Measurements from ENCODE around the gene FGF11.

Gene FGF11

DNA sequence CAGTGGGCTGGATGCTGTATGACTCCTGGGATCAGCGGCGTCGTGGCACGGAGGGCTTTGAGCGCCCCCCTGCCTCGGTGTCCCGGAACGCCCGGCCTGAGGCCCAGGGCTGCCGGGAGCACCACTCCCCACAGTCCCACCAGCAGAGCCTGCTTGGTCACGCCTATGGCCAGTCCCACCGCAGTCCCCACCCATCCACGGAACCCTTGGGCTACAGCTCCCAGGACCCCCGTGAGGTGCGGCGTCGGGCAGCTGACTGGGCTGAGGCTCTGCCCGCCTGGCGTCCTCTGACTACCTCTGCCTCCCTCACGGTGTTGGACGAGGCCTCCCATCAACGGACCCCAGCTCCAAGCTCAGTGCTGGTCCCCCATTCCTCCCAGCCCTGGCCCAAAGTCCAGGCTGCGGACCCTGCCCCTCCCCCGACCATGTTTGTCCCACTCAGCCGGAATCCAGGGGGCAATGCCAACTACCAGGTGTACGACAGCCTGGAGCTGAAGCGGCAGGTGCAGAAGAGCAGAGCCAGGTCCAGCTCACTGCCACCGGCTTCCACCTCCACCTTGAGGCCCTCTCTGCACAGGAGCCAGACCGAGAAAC lies 12.3 kb upstream of the FGF11 start:
- Histone ChIP-seq H3K4me3 (ENCODE audit: low read length) (no peak overlapping the region), H3K9ac (ENCODE audit: low read length) (no peak overlapping the region), H3K27me3 (ENCODE audit: control insufficient read depth, insufficient read depth, low read length) (no peaks in the 10 kb centered on the region), H3K36me3 (ENCODE audit: control insufficient read depth, insufficient read depth, low read length) (no peaks in the 10 kb centered on the region), H3K27ac (ENCODE audit: low read depth, low read length) (no peak overlapping the region), H3K4me1 (ENCODE audit: control insufficient read depth, insufficient read depth, low read length) (no peaks in the 10 kb centered on the region)

- Histone ChIP-seq H3K9ac (ENCODE audit: low read length) (no peak overlapping the region), H3K27ac (ENCODE audit: low read depth, low read length) (no peak overlapping the region), H3K4me3 (ENCODE audit: low read length) (no peak overlapping the region), H3K4me1 (ENCODE audit: control insufficient read depth, insufficient read depth, low read length) (no peaks in the 10 kb centered on the region), H3K36me3 (ENCODE audit: control insufficient read depth, insufficient read depth, low read length) (no peaks in the 10 kb centered on the region), H3K27me3 (ENCODE audit: control insufficient read depth, insufficient read depth, low read length) (no peaks in the 10 kb centered on the region)
Measured at GRCh38 chr17:7427549-7427948, 11.8 kb upstream of the FGF11 start.

DNA sequence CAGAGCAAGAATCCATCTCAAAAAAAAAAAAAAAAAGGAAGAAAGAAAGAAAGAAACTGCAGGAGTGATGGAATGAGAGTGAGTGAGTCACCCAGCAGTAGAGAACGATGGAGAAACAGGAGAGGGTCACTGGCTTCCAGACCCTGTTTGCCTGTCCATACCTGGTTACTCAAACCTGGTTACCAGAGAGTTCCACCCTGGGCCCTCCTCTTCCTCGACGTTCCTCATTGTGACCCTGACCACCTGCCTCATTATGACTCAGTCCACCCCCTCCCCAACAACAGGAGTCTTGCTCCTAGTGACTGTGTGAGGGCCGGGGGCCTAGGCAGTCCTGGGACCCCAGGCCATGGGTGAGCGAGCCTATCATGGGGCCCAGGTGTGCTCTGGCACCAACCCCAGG lies 10.8 kb upstream of the FGF11 start, which contains the start of gene SPEM3:
TSS of gene SPEM3 (plus strand) at position 301 of the 400 bp plus-strand sequence. CDS start at position 347, 46 bp downstream.
- H3K4me1 ChIP-seq (ENCODE audit: control insufficient read depth, insufficient read depth, low read length) = no peaks in the 10 kb centered on the region
- H3K9ac ChIP-seq (ENCODE audit: low read length) = no peak within 1 kb of the TSS
- H3K27me3 ChIP-seq (ENCODE audit: control insufficient read depth, insufficient read depth, low read length) = no peaks in the 10 kb centered on the region
- no peaks in the 10 kb centered on the region for H3K36me3 ChIP-seq (ENCODE audit: control insufficient read depth, insufficient read depth, low read length)
- H3K27ac ChIP-seq (ENCODE audit: low read depth, low read length) = no peak within 1 kb of the TSS
- no peak within 1 kb of the TSS for H3K4me3 ChIP-seq (ENCODE audit: low read length)

DNA sequence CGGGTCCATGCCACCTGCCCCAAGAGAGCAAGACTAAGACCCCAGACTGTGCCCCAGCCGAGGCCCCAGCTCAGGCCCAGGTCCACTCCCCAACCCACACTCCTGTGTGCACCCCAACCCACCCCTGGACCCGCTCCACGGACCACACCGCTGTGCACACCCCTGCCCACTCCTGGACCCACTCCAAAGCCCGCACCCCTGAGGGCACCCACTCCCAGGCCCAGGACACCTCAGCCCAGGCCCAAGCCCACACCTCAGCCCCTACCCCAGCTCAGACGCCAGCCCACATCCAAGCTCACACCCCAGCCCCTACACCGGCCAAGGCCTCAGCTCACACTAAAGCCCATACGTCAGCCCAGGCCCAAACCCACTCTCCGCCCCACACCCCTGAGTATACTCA lies 9.6 kb upstream of the FGF11 start:
- H3K4me3 ChIP-seq (ENCODE audit: low read length) = no peak overlapping the region
- H3K36me3 ChIP-seq (ENCODE audit: control insufficient read depth, insufficient read depth, low read length) = no peaks in the 10 kb centered on the region
- H3K9ac ChIP-seq (ENCODE audit: low read length) = no peak overlapping the region
- no peak overlapping the region for H3K27ac ChIP-seq (ENCODE audit: low read depth, low read length)
- no peaks in the 10 kb centered on the region for H3K4me1 ChIP-seq (ENCODE audit: control insufficient read depth, insufficient read depth, low read length)
- no peaks in the 10 kb centered on the region for H3K27me3 ChIP-seq (ENCODE audit: control insufficient read depth, insufficient read depth, low read length)

DNA sequence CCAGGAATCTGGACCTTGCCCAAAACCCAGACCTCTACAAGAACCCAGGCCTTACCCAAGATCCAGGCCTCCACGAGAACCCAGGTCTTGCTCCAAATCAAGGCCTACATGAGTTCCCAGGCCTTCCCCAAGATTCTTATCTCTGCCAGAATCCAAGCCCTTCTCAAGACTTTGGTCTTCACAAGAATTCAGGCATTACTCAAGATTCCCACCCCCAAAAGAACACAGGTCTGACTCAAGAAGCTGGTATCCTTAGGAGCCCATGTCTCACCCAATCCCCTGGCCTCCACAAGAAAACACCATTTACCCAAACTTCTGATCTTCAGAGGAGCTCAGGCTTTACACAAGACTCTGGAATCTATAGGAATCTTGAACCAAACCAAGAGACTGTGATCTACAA lies 8.1 kb upstream of the FGF11 start:
- no peaks in the 10 kb centered on the region for H3K36me3 ChIP-seq (ENCODE audit: control insufficient read depth, insufficient read depth, low read length)
- no peak overlapping the region for H3K4me3 ChIP-seq (ENCODE audit: low read length)
- H3K27me3 ChIP-seq (ENCODE audit: control insufficient read depth, insufficient read depth, low read length) = no peaks in the 10 kb centered on the region
- H3K4me1 ChIP-seq (ENCODE audit: control insufficient read depth, insufficient read depth, low read length) = peaks cover 5% of the 10 kb centered on the region
- no peak overlapping the region for H3K9ac ChIP-seq (ENCODE audit: low read length)
- no peak overlapping the region for H3K27ac ChIP-seq (ENCODE audit: low read depth, low read length)

- Histone ChIP-seq H3K4me1 (ENCODE audit: control insufficient read depth, insufficient read depth, low read length) (peaks cover 9% of the 10 kb centered on the region), H3K27ac (ENCODE audit: low read depth, low read length) (no peak overlapping the region), H3K27me3 (ENCODE audit: control insufficient read depth, insufficient read depth, low read length) (no peaks in the 10 kb centered on the region), H3K36me3 (ENCODE audit: control insufficient read depth, insufficient read depth, low read length) (no peaks in the 10 kb centered on the region), H3K9ac (ENCODE audit: low read length) (no peak overlapping the region), H3K4me3 (ENCODE audit: low read length) (no peak overlapping the region)
Measured at GRCh38 chr17:7432296-7432695, 7.0 kb upstream of the FGF11 start.

GRCh38 chr17:7435676-7436555 lies 3.4 kb upstream of the FGF11 start:
- H3K9ac ChIP-seq (ENCODE audit: low read length) = peak overlapping the region; percentile 57
- peaks cover 15% of the 10 kb centered on the region for H3K4me1 ChIP-seq (ENCODE audit: control insufficient read depth, insufficient read depth, low read length)
- peaks cover 24% of the 10 kb centered on the region for H3K27me3 ChIP-seq (ENCODE audit: control insufficient read depth, insufficient read depth, low read length)
- H3K36me3 ChIP-seq (ENCODE audit: control insufficient read depth, insufficient read depth, low read length) = no peaks in the 10 kb centered on the region
- H3K4me3 ChIP-seq (ENCODE audit: low read length) = peak overlapping the region; percentile 67
- no peak overlapping the region for H3K27ac ChIP-seq (ENCODE audit: low read depth, low read length)

GRCh38 chr17:7436556-7437368 lies 2.5 kb upstream of the FGF11 start:
- Histone ChIP-seq H3K36me3 (ENCODE audit: control insufficient read depth, insufficient read depth, low read length) (no peaks in the 10 kb centered on the region), H3K27ac (ENCODE audit: low read depth, low read length) (no peak overlapping the region), H3K9ac (ENCODE audit: low read length) (no peak overlapping the region), H3K4me3 (ENCODE audit: low read length) (peak overlapping the region; percentile 67), H3K4me1 (ENCODE audit: control insufficient read depth, insufficient read depth, low read length) (peaks cover 15% of the 10 kb centered on the region), H3K27me3 (ENCODE audit: control insufficient read depth, insufficient read depth, low read length) (peaks cover 29% of the 10 kb centered on the region)

- no peak overlapping the region for H3K27ac ChIP-seq (ENCODE audit: low read depth, low read length)
- H3K9ac ChIP-seq (ENCODE audit: low read length) = no peak overlapping the region
- H3K27me3 ChIP-seq (ENCODE audit: control insufficient read depth, insufficient read depth, low read length) = peaks cover 32% of the 10 kb centered on the region
- peaks cover 15% of the 10 kb centered on the region for H3K4me1 ChIP-seq (ENCODE audit: control insufficient read depth, insufficient read depth, low read length)
- H3K36me3 ChIP-seq (ENCODE audit: control insufficient read depth, insufficient read depth, low read length) = no peaks in the 10 kb centered on the region
- H3K4me3 ChIP-seq (ENCODE audit: low read length) = peak overlapping the region; percentile 40
Measured at GRCh38 chr17:7437369-7437863, 1.9 kb upstream of the FGF11 start.

GRCh38 chr17:7437950-7438614 lies 1.2 kb upstream of the FGF11 start:
- H3K36me3 ChIP-seq (ENCODE audit: control insufficient read depth, insufficient read depth, low read length) = no peaks in the 10 kb centered on the region
- H3K27ac ChIP-seq (ENCODE audit: low read depth, low read length) = no peak overlapping the region
- H3K4me3 ChIP-seq (ENCODE audit: low read length) = peak overlapping the region; percentile 40
- peaks cover 15% of the 10 kb centered on the region for H3K4me1 ChIP-seq (ENCODE audit: control insufficient read depth, insufficient read depth, low read length)
- peaks cover 32% of the 10 kb centered on the region for H3K27me3 ChIP-seq (ENCODE audit: control insufficient read depth, insufficient read depth, low read length)
- peak overlapping the region; percentile 10 for H3K9ac ChIP-seq (ENCODE audit: low read length)

GRCh38 chr17:7438656-7439460 lies 454 bp upstream of the FGF11 start:
- peaks cover 32% of the 10 kb centered on the region for H3K27me3 ChIP-seq (ENCODE audit: control insufficient read depth, insufficient read depth, low read length)
- peaks cover 15% of the 10 kb centered on the region for H3K4me1 ChIP-seq (ENCODE audit: control insufficient read depth, insufficient read depth, low read length)
- H3K4me3 ChIP-seq (ENCODE audit: low read length) = peak overlapping the region; percentile 24
- H3K27ac ChIP-seq (ENCODE audit: low read depth, low read length) = no peak overlapping the region
- H3K36me3 ChIP-seq (ENCODE audit: control insufficient read depth, insufficient read depth, low read length) = no peaks in the 10 kb centered on the region
- peak overlapping the region; percentile 10 for H3K9ac ChIP-seq (ENCODE audit: low read length)
